Astrocyte of the spinal cord (primary cell): Measurements from ENCODE around the gene DENND10.

Experiments
- DNase-seq: peaks from one replicate; pipeline ENCODE4 v3.0.0; 2011; ENCODE audit warnings: low read depth, low spot score
- H3K4me3 ChIP-seq: 2 replicates; pipeline ENCODE4 v1.5.1; 2011; ENCODE audit warnings: low read depth, mild to moderate bottlenecking, low read length, moderate library complexity
- CTCF ChIP-seq: IDR thresholded peaks from 2 replicates; pipeline ENCODE4 v1.5.1; 2012; ENCODE audit warnings: low read depth, mild to moderate bottlenecking, low read length, inconsistent platforms
- in situ Hi-C: cut with HindIII; loops from 2 replicates; pipeline ENCODE4 v1.10.0; 2017; ENCODE audit warnings: low sequenced_read_pairs

DENND10 gene

GRCh38 chr10:119112056-119112455 is 8.1 kb downstream of the DENND10 start:
- TF ChIP-seq CTCF, result no peak
- no peak for DNase-seq
- no peak overlapping the region for H3K4me3 ChIP-seq
- in situ Hi-C loops, result no loop called here

GRCh38 chr10:119113751-119114732 is 10.1 kb downstream of the DENND10 start:
- no peak overlapping the region for H3K4me3 ChIP-seq
- DNase-seq, result peak; percentile 68
- TF ChIP-seq CTCF, result no peak
- in situ Hi-C loops, result no loop called here

- TF ChIP-seq CTCF, result no peak
- in situ Hi-C loops, result no loop called here
- no peak overlapping the region for H3K4me3 ChIP-seq
- no peak for DNase-seq
These were observed 12.0 kb downstream of the DENND10 start for GRCh38 chr10:119115926-119116325.

DNA sequence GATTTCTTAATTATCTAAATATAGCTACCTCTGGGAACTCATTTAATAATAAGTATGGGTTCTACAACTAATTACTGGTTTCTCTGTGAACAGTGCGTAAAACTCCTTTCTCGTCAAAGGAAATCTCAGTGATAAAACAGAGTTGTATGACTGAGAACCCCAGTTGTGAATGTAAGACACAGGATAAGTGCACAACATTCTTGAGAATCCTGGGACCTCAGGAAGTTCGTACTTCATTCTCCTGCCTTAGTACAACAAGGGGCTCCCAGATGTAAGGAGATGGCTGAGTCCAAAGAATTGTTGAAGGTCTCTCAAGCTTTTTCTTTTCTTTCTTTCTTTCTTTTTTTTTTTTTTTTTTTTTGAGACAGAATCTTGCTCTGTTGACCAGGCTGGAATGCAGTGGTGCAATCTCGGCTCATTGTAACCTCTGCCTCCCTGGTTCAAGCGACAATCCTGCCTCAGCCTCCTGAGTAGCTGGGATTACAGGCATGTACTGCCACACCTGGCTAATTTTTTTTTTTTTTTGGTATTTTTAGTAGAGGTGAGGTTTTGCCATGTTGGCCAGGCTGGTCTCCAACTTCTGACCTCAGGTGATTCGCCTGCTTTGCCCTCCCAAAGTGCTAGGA is 12.5 kb downstream of the DENND10 start:
- in situ Hi-C loops, result no loop called here
- TF ChIP-seq CTCF, result no peak
- DNase-seq, result no peak
- no peak overlapping the region for H3K4me3 ChIP-seq

- no peak overlapping the region for H3K4me3 ChIP-seq
- in situ Hi-C loops, result no loop called here
- no peak for DNase-seq
- no peak for TF ChIP-seq CTCF
These were observed 14.3 kb downstream of the DENND10 start for GRCh38 chr10:119118231-119118630.

DNA sequence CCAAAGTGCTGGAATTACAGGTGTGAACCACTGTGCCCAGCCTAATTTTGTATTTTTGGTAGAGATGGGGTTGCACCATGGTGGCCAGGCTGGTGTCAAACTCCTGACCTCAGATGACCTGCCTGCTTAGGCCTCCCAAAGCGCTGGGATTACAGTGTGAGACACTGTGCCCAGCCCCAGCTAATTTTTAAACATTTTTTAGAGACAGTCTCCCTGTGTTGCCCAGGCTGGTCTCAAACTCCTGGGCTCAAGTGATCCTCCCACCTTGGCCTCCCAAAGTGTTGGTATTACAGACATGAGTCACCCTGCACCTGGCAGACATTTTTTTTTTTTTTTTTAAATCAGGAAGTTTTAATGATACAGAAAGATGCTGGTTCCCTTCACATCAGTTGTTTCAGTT is 15.5 kb downstream of the DENND10 start:
- TF ChIP-seq CTCF, result no peak
- in situ Hi-C loops, result no loop called here
- no peak for DNase-seq
- no peak overlapping the region for H3K4me3 ChIP-seq
